HG03565 (cell line): ENCODE data around the gene KIF22.
"Not testable (repeated sequence)": the region's sequence is repeated elsewhere in the genome, so short reads cannot be mapped to it uniquely, and the experiment has no call there.

Source experiments
- ATAC-seq: cut with Tn5 transposase; IDR thresholded peaks from one replicate; pipeline ENCODE4 v1.9.1; 2021; ENCODE audit warnings: mild to moderate bottlenecking, moderate library complexity; ENCODE audit not compliant: unreplicated experiment

Gene KIF22

GRCh38 chr16:29793153-29793552, 2.6 kb downstream of the KIF22 start:
- not testable (repeated sequence) for ATAC-seq

DNA sequence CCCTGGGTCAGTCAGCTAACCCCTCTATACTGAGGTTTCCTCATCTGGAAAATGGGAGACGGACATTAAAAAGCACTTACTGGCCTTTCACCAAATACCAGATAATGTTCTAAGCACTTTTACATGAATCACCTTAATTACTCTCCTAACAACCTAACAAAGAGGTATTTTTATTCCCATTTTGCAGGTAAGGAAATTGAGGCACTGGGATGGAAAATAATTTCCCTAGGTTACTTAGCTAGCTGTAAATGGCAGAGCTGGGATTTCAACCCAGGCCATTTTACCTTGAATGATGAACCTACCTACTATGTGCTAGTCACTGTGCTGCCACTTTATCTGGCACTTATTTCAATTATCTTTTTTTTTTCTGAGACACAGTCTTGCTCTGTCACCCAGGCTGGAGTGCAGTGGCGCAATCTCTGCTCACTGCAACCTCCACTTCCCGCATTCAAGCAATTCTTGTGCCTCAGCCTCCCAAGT, 3.7 kb downstream of the KIF22 start:
- no peak for ATAC-seq

DNA sequence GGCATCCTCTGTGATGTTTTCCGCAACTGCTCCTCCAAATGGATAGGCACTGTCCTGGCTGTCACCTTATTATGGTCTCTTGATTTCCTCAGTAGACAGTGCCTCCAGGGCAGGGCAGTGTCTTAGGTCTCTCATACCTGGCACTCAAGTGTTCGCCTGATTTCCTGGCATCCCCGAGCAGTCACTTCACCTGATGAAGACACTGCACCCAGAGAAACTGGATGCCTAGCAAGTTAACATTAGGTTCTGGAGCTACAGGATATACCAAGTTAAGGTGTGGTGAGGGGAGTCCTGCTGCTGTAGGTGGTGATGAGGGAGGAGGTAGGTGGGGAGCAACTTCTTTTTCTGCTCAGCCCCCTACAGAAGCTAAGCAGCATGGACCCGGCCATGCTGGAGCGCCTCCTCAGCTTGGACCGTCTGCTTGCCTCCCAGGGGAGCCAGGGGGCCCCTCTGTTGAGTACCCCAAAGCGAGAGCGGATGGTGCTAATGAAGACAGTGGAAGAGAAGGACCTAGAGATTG, 11.9 kb downstream of the KIF22 start:
- ATAC-seq, result no peak

DNA sequence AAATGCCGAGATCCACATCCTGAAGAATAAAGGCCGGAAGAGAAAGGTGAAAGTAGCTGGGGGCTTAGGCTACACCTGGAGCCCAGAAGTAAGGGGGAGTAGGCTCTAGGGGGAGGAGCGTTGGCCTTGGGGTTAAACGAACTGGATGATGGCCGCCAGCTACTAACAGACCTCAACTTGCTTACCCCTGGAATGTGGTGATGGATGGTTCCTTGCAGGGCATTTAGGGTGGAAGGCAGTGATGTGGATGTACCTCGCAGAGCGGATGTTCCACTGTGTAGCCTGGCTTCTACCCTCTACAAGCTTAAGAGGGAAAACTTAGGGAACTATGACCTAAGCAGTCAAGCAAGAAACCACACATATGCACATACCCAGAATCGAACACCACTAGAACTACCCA, 13.5 kb downstream of the KIF22 start:
- no peak for ATAC-seq

DNA sequence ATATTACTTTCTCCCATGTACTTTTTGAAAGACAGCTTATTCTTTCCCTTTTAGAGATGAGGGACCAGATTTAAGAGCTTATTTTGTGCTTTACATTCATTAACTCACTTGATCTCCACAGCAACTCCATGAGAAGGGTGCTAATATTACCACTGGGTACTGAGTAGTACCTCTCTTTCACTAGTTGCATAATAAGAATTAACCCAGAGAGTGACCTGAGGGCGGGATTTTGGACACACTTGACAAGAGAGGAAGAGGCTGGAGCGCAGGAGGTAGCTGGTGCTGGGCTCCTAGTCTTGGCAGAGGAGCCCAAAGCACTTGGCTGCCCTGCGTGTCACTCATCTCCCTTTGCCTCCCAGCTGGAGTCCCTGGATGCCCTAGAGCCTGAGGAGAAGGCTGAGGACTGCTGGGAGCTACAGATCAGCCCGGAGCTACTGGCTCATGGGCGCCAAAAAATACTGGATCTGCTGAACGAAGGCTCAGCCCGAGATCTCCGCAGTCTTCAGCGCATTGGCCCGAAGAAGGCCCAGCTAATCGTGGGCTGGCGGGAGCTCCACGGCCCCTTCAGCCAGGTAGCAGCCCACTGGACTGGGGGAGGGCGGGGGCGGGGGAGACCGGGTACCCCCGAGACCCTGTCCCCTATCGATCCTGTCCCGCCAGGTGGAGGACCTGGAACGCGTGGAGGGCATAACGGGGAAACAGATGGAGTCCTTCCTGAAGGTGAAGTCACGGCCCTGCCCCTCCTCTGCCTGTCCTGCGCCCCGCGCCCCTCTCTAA, 14.1 kb downstream of the KIF22 start:
- no peak for ATAC-seq

DNA sequence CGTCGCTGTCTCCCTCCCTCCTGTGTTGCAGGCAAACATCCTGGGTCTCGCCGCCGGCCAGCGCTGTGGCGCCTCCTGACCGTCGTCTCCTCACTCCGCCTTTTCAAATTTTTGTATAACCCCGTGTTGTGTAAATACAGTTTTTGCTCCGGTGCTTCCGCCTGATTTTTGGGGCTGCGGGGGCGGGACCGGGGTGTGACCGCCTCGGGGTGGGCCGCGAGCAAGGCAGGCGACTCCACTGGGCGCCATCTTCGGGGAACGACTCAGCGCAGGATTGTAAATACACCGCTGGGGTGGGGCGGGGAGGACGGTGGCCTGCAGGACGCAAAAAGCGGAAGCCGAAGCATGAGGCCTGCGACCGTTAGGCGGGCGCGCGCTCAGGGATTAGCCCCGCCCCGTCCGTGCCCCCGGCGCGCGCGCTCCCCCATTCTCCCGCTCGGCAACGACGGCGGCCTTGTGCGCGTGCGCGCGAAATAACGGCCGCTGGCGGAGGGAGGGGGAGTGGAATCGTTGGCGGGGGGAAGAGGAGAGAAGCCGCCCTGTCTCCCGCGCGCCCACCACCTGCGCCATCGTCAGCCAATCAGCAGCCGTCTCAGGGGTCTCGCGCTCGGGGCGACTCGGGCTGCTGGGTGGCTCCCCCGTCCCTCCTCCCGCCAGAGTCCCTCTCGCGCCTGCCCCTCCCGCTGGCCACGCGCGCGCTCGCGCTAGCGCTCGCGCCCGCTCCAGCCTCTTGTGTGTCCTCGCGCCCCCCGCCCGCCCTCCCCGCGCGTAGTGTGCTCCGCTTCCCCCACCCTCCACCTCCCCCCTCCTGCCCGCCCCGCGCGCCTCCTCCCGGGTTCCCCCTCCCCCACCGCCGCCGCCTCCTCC, 14.9 kb downstream of the KIF22 start:
- peak; percentile 50 for ATAC-seq

- no peak for ATAC-seq
Observed at GRCh38 chr16:29806099-29806579, 15.6 kb downstream of the KIF22 start, which contains the start of gene MAZ. Gene MAZ (plus strand): TSS chr16:29806529. CDS start chr16:29806702, 173 bp downstream.

- no peak for ATAC-seq
Observed at GRCh38 chr16:29806641-29807425, 16.3 kb downstream of the KIF22 start.

GRCh38 chr16:29807426-29808218, 17.1 kb downstream of the KIF22 start:
- no peak for ATAC-seq

DNA sequence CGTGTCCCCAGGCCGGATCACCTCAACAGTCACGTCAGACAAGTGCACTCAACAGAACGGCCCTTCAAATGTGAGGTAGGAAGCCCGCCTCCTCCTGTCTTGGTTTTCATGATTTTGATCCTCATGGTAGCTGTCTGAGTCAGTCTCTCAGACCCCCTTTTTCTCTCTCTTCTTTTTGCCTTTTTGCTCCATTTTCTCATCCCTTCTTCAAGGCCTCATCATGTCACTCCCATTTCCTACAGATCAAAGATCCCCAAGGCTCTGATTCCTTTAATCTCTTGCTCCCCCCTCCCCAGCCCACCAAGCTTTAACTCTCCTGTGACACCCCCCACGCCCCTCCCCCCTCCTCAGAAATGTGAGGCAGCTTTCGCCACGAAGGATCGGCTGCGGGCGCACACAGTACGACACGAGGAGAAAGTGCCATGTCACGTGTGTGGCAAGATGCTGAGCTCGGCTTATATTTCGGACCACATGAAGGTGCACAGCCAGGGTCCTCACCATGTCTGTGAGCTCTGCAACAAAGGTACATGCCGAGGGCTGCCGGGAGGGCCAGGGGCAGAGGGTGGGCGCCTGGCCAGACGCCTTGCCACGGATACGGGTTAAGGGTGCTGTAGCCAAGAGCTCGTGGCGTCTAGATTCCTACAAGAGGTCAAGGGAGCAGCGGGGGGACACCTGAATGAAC, 17.8 kb downstream of the KIF22 start:
- no peak for ATAC-seq

DNA sequence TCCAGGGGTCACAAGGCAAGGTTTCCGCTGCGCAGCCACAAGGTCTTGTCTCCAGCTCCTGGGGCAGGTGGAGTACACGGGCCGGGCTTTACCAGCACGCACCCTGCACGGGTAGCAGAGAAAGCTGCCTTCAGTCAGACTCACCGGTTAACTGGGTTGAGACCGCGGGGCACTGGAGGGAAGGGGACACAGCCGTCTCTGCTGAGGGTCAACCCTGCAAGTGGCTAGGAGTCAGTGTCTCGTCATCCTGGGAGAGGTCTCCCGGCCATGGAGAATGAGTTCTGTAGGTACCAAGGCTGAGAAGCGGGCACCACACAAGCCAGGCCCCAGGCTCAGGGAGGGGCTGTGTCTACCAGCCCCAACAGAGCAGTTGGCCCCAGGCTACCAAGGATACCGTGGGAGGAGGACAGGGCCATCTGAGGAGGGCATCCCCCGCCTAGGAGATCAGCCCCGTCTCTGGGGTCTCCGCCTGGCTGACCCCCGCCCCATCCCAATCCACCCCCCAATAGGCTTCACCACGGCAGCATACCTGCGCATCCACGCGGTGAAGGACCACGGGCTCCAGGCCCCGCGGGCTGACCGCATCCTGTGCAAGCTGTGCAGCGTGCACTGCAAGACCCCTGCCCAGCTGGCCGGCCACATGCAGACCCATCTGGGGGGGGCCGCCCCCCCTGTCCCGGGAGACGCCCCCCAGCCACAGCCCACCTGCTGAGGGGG, 18.6 kb downstream of the KIF22 start:
- ATAC-seq, result no peak

GRCh38 chr16:29809850-29810698, 19.5 kb downstream of the KIF22 start:
- no peak for ATAC-seq

DNA sequence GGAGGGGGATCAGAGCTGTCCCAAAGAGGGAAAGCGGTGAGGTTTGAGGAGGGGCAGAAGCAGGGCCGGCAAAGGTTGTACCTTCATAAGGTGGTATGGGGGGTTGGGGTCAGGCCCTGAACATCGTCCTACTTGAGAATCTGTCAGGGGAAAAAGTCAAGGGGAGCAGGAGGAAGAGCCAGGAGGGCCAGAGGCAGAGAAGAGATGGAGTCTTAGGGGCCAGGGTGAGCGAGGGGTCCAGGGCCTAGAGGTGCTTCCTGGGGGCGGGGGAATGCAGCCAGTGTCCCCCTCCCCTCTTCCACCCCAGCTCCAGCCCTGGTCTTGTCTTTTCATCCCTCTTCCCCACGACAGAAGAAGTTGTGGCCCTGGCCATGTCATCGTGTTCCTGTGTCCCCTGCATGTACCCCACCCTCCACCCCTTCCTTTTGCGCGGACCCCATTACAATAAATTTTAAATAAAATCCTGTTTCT, 20.2 kb downstream of the KIF22 start:
- ATAC-seq, result no peak

- no peak for ATAC-seq
Observed at GRCh38 chr16:29811170-29811895, 20.8 kb downstream of the KIF22 start.

- no peak for ATAC-seq
Observed at GRCh38 chr16:29811896-29812665, 21.5 kb downstream of the KIF22 start, which contains the start of gene PRRT2. Gene PRRT2 (plus strand): TSS chr16:29812193. CDS start chr16:29813055, 862 bp downstream.
